IPS-18a (cell line): ENCODE results near the gene INPP5B.

Source experiments
- H3K27ac ChIP-seq: one replicate; pipeline ENCODE4 v1.5.1; 2013; ENCODE audit warnings: low read length
- H3K27me3 ChIP-seq: one replicate; pipeline ENCODE4 v1.6.1; 2013; ENCODE audit warnings: mild to moderate bottlenecking, low read length; ENCODE audit not compliant: control insufficient read depth, insufficient read depth
- H3K36me3 ChIP-seq: one replicate; pipeline ENCODE4 v1.6.1; 2013; ENCODE audit warnings: low read depth, low read length; ENCODE audit not compliant: control insufficient read depth
- H3K4me1 ChIP-seq: one replicate; pipeline ENCODE4 v1.6.1; 2013; ENCODE audit warnings: low read depth, low read length; ENCODE audit not compliant: control insufficient read depth
- H3K4me3 ChIP-seq: one replicate; pipeline ENCODE4 v1.5.1; 2013; ENCODE audit warnings: low read length
- H3K9ac ChIP-seq: one replicate; pipeline ENCODE4 v1.6.1; 2013; ENCODE audit warnings: mild to moderate bottlenecking, low read length, moderate library complexity
- H3K9me3 ChIP-seq: one replicate; pipeline ENCODE4 v1.6.1; 2013; ENCODE audit warnings: low read depth, low read length; ENCODE audit not compliant: control insufficient read depth

Gene INPP5B

DNA sequence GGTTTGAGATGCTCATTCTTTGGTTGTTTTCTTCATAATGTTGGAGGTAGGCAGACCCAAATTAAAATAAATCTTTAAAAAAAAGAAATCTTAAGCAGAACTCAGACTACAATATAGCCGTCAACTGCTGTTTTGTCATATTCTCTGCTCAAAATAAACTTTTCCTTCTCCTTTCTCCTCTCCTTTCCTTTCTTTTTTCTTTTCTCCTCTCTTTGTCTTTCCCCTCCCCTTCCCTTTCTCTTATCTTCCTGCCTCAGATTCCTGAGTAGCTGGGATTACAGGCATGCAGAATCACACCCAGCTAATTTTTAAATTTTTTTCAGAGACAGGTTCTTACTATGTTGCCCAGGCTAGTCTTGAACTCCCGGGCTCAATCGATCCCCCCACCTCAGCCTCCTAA, 62.7 kb downstream of the INPP5B start:
- H3K9ac ChIP-seq: no peak overlapping the region
- H3K4me1 ChIP-seq: no peaks in the 10 kb centered on the region
- H3K4me3 ChIP-seq: no peak overlapping the region
- peaks cover 58% of the 10 kb centered on the region for H3K36me3 ChIP-seq
- no peaks in the 10 kb centered on the region for H3K27me3 ChIP-seq
- H3K9me3 ChIP-seq: no peaks in the 10 kb centered on the region
- H3K27ac ChIP-seq: no peak overlapping the region

DNA sequence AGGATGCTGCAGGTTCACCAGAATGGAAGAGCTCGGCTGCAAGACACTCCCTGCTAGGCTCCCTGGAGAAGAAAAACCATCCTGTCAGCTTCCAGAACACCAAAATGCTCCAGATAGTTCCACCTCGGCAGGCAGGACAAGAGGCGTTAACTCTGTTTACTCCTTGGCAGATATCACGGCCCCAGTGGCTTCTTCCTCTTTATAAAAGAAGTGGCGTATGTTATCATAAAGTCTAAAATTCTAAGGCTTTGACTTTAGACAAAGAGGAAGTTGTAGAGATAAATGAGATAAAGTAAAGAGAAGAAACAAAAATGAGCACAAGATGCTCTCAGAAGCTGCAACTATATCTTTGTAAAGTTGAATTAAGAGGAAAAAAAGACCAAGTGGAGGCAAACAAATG, 63.2 kb downstream of the INPP5B start:
- Histone ChIP-seq H3K4me3 (no peak overlapping the region), H3K4me1 (no peaks in the 10 kb centered on the region), H3K27me3 (no peaks in the 10 kb centered on the region), H3K9ac (no peak overlapping the region), H3K9me3 (no peaks in the 10 kb centered on the region), H3K27ac (no peak overlapping the region), H3K36me3 (peaks cover 54% of the 10 kb centered on the region)

DNA sequence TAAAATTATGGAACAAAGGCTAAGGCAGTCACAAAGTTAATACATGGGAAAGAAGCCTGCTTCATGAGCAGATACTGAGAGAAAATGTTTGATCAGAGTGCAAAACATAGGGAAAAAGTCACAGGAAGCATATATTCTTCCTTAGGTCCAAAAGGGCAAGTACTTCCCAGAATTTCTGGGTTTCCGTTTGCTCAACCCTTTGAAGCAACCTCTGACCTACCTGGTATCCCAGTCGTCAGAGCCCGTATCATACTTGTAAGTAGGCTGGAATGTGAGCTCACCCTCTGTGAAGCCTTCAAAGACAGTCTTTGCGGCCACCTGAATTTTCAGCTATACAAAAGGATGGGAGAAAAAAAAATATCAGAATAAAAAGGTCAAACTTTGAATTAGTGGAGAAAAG, 67.0 kb downstream of the INPP5B start:
- H3K9ac ChIP-seq: no peak overlapping the region
- H3K4me1 ChIP-seq: no peaks in the 10 kb centered on the region
- no peaks in the 10 kb centered on the region for H3K27me3 ChIP-seq
- no peak overlapping the region for H3K27ac ChIP-seq
- H3K4me3 ChIP-seq: no peak overlapping the region
- H3K36me3 ChIP-seq: peaks cover 42% of the 10 kb centered on the region
- H3K9me3 ChIP-seq: no peaks in the 10 kb centered on the region

DNA sequence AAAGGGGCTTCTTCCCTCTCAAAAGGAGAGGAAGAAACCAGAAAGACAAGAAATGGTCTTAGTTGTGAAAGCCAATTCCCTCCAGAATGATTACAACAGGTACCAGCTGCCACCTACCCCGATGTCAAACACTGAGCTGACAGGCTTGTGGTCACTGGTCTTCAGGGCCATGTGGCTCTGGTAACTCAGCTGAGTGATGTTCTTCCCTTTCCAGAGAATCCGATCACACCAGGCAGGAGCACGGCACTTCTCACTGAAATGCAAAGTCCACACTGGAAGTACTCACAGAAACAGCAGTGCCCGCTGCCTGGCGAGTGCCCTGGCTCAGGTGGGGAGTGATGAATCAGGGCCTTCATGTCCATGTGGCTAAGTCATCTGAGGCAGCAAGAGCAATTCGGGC, 68.8 kb downstream of the INPP5B start:
- Histone ChIP-seq H3K27ac (no peak overlapping the region), H3K27me3 (no peaks in the 10 kb centered on the region), H3K36me3 (peaks cover 44% of the 10 kb centered on the region), H3K9ac (no peak overlapping the region), H3K4me1 (no peaks in the 10 kb centered on the region), H3K9me3 (no peaks in the 10 kb centered on the region), H3K4me3 (no peak overlapping the region)

DNA sequence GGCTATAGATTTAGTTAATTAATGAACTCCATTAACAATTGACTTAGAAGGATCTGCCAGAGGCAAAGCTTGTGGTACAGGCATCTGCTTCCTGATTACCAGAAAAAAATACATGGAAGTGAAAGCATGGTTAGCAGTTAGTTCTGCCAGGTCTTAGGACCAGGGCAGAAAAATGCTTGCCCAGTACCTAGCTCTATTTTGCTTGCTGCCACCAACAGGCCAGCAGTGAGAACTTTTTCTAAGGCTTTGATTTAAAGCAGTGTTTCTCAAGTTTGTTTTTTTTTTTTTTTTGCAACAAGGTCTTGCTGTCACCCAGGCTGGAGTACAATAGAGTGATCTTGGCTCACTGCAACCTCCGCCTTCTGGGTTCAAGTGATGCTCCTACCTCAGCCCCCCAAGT, 71.0 kb downstream of the INPP5B start:
- Histone ChIP-seq H3K27ac (no peak overlapping the region), H3K9ac (no peak overlapping the region), H3K9me3 (no peaks in the 10 kb centered on the region), H3K4me3 (no peak overlapping the region), H3K36me3 (peaks cover 35% of the 10 kb centered on the region), H3K27me3 (no peaks in the 10 kb centered on the region), H3K4me1 (no peaks in the 10 kb centered on the region)

DNA sequence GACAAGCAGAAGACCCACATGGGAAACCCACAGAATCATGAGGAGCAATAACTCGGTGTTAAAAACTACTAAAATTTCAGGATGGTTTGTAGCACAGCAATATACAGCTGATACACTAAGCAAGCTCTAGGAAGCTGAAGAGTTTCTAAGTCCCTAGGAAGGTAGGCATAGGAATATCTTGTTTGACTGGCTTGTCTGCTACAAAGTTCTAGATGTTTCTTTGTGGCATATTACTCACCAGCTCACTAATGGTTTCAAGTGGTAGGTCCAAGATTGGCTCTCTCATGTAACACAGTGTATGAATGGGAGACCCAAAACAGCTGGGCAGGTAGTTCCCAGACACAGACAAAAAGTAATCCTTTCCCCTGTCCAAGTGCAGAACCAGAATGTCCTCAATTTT, 74.2 kb downstream of the INPP5B start:
- peaks cover 32% of the 10 kb centered on the region for H3K36me3 ChIP-seq
- H3K27me3 ChIP-seq: no peaks in the 10 kb centered on the region
- H3K4me3 ChIP-seq: no peak overlapping the region
- no peak overlapping the region for H3K9ac ChIP-seq
- H3K27ac ChIP-seq: no peak overlapping the region
- no peaks in the 10 kb centered on the region for H3K4me1 ChIP-seq
- no peaks in the 10 kb centered on the region for H3K9me3 ChIP-seq

DNA sequence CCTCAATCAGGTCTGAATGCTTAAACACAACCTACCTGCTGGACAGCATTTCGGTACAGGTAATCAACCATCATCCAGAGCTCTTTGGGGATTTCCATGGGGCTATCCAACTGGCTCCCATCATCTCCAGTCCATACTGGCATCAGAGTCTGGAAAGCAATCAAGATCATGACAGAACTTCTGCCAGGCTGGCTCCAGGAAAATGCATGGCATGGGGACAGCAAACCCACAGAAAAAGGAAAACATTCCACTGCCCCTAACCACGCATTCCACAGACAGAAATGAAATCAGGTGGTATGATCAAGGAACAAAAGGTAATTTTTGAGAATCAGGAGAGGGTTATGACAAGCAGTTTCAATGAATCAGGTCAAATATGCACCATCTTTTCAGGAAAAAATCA, 78.4 kb downstream of the INPP5B start:
- no peak overlapping the region for H3K9ac ChIP-seq
- no peaks in the 10 kb centered on the region for H3K9me3 ChIP-seq
- H3K36me3 ChIP-seq: peaks cover 24% of the 10 kb centered on the region
- no peak overlapping the region for H3K27ac ChIP-seq
- H3K27me3 ChIP-seq: no peaks in the 10 kb centered on the region
- H3K4me1 ChIP-seq: no peaks in the 10 kb centered on the region
- H3K4me3 ChIP-seq: no peak overlapping the region

DNA sequence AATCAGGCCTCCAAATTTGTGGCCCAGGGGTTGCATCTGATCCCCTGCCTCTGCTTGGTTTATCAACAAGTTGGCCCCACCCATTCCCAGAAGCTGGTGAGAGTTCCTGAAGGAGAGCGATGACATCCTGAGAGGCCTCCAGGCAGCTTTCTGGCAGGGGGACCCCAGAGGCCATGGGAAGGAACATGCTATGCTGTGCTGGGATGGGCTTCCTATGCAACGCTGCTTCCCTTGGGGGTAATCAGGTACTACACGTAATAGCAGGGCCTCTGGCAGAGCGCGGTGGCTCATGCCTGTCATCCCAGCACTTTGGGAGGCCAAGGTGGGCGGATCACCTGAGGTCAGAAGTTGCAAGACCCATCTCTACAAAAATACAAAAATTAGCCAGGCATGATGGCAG, 79.1 kb downstream of the INPP5B start:
- H3K4me1 ChIP-seq: no peaks in the 10 kb centered on the region
- H3K27me3 ChIP-seq: no peaks in the 10 kb centered on the region
- no peak overlapping the region for H3K27ac ChIP-seq
- H3K9ac ChIP-seq: no peak overlapping the region
- no peak overlapping the region for H3K4me3 ChIP-seq
- no peaks in the 10 kb centered on the region for H3K9me3 ChIP-seq
- H3K36me3 ChIP-seq: peaks cover 18% of the 10 kb centered on the region

DNA sequence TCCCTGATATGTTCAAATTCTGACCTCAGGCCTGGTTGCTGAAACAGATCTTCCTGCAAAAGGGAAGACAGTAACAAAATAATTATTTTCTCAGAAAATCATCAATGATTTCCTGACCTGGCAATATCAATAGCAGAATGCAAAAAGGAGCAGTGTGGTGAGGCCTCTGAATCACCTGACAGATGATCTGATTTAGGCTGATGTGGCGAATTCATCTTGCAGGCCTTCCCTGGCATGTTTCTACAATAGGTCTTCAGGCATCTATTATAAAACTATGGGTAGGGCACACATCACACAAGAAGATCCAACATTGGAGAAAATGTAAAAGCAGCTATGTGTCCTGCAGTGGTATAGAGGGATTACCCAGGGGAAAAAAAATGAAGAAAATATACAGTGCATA, 80.4 kb downstream of the INPP5B start:
- no peaks in the 10 kb centered on the region for H3K9me3 ChIP-seq
- H3K27me3 ChIP-seq: no peaks in the 10 kb centered on the region
- peaks cover 19% of the 10 kb centered on the region for H3K36me3 ChIP-seq
- H3K9ac ChIP-seq: no peak overlapping the region
- no peak overlapping the region for H3K4me3 ChIP-seq
- H3K4me1 ChIP-seq: no peaks in the 10 kb centered on the region
- H3K27ac ChIP-seq: no peak overlapping the region

DNA sequence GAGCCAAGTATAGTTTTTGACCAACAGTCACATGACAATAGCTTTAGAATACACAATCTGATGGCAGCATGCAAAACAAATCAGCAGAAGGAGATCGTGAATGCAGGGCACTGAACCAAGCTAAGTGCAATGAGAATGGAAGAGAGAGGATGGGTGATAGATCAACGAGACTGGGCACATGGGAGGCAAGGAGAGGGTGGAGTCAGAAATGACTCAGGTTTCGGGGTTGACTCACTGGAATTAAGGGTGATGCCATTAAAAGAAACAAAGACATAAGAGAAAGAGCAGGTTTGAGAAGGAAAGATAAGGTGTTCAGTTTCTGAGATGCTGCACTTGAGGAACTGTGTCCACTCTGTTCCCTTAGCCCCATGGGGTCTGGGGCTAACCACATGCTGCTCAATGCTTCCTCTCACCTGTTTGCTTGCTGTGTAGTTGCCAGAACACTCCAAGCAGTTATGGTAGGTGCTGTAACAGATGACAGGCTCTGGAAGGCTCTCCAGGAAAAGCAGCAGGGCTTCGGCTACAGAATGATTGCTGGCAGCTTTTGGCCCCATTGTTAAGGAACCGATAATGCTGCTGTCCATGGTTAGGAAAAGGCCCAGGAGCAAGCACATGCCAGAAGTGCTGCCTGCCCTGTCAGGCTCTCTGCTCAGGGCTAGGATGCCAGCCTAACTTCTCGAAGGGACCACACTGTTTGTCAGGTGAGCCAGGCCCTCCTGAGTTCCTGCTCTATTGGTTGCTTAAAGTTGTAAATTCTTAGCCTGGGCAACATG, 81.3 kb downstream of the INPP5B start:
- Histone ChIP-seq H3K36me3 (peaks cover 17% of the 10 kb centered on the region), H3K4me1 (no peaks in the 10 kb centered on the region), H3K9me3 (no peaks in the 10 kb centered on the region), H3K27ac (no peak overlapping the region), H3K4me3 (no peak overlapping the region), H3K27me3 (no peaks in the 10 kb centered on the region), H3K9ac (no peak overlapping the region)

DNA sequence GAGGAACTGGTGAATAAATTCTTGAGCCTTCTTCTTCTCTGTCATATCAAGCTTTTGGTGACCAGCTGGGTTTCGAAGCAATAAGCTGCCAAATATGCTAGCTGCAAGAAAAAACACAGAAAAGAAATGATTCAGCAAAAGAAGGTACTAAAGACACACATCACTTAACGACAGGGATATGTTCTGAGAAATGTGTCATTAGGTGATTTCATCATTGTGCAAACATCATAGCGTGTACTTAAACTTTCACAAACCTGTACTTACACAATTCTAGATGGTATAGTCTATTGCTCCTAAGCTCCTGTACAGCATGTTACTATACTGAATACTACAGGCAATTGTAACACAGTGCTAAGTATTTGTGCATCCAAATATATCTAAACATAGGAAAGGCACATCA, 84.5 kb downstream of the INPP5B start:
- H3K9me3 ChIP-seq: no peaks in the 10 kb centered on the region
- H3K9ac ChIP-seq: no peak overlapping the region
- H3K36me3 ChIP-seq: peaks cover 13% of the 10 kb centered on the region
- H3K4me3 ChIP-seq: no peak overlapping the region
- no peaks in the 10 kb centered on the region for H3K27me3 ChIP-seq
- no peak overlapping the region for H3K27ac ChIP-seq
- no peaks in the 10 kb centered on the region for H3K4me1 ChIP-seq

DNA sequence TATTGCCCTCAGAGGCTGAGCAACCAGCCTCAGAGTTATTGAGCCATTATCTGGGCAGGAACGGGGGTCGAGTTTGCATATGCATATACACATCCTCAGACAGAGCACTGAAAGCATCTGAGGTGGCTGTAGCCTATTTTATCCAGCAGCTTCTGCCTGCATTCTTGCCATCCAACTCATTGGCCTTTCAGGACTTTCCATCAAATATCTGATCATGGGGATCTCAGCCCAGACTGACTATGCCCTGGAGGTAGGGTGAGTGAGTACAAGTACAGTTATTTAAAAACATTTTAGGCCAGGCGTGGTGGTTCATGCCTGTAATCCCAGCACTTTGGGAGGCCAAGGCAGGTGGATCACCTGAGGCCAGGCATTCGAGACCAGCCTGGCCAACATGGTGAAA, 85.7 kb downstream of the INPP5B start:
- H3K36me3 ChIP-seq: peaks cover 21% of the 10 kb centered on the region
- H3K27ac ChIP-seq: no peak overlapping the region
- H3K4me3 ChIP-seq: no peak overlapping the region
- no peaks in the 10 kb centered on the region for H3K9me3 ChIP-seq
- no peak overlapping the region for H3K9ac ChIP-seq
- no peaks in the 10 kb centered on the region for H3K27me3 ChIP-seq
- H3K4me1 ChIP-seq: no peaks in the 10 kb centered on the region
